Hematopoietic multipotent progenitor cell treated with erythropoietin and hydrocortisone succinate and interleukin-3 and kit ligand, for 8 days (in vitro differentiated cells): ENCODE measurements around the gene G6PC1.
"Not testable (repeated sequence)": the region's sequence is repeated elsewhere in the genome, so short reads cannot be mapped to it uniquely, and the experiment has no call there.

Experiments used
- DNase-seq: peaks from one replicate; pipeline ENCODE4 v3.0.0-alpha.2; 2015

G6PC1 gene

DNA sequence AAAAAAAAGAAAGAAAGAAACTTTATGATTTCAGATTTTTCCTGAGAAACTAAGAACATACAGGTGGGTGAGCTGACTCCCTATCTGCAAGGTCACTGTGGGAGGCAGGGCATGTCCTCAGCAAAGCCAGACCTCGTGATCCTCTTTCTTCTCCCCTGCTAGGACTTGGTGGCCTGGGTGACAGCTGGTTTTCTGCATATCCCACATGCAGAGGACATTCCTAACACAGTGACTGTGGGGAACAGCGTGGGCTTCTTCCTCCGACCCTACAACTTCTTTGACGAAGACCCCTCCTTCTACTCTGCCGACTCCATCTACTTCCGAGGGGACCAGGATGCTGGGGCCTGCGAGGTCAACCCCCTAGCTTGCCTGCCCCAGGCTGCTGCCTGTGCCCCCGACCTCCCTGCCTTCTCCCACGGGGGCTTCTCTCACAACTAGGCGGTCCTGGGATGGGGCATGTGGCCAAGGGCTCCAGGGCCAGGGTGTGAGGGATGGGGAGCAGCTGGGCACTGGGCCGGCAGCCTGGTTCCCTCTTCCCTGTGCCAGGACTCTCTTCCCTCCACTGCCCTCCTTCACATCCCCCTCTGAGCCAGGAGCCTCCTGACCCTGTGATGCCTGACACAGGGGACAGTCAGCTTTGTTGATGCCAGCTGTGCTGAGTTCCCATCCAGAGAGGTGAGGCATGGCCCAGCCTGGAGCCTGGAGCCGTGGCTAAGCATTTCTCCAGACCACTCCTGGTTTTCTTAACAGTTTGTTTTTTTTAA is 26.5 kb upstream of the G6PC1 start:
- not testable (repeated sequence) for DNase-seq

DNA sequence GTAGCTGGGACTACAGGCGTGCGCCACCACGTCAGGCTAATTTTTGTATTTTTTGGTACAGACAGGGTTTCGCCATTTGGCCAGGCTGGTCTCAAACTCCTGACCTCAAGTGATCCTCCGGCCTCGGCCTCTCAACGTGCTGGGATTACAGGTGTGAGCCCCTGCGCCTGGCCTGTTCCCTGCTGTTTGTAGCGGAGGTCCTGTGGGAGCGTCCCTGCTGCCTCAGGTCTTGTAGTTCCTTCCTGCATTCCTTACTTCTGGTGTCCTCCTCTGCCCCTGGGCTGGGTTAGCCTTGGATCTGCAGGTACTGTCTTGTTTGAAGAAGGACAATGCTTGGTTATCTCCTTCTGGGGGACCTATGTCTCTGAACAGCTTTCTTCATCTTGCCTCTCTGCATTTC is 23.6 kb upstream of the G6PC1 start:
- no peak for DNase-seq

DNA sequence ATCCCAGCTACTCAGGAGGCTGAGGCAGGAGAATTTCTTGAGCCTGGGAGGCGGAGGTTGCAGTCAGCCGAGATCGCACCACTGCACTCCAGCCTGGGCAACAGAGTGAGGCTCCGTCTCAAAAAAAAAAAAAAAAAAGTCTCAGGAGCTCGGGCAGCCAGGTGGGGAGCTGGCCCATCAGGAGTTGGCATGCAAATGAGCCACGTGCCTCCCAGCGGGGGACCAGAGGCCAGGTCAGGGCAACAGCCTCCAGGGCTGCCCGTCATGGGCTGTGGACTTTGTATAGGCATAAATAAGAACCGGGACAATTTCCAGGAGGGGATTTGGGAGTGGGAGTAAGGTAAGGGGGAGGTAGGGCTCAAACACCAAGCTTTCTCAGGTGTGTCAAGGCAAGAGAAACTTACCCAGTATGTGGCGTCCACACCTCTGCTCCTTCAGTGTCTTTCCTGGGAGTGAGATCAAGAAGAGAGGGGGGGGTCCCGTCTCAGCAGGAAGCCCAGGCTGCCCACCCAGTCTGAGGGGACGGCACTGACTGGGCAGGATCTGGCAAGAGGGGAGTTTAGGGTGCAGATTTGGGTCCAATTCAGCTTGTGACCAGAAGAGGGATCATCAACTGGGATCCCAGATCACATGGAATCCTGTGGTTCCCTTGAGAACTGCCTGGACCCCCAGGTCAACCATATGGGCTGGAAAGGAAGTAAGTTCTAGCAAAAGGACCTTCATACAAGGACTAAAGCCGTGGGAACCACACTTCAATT is 22.3 kb upstream of the G6PC1 start:
- no peak for DNase-seq

DNA sequence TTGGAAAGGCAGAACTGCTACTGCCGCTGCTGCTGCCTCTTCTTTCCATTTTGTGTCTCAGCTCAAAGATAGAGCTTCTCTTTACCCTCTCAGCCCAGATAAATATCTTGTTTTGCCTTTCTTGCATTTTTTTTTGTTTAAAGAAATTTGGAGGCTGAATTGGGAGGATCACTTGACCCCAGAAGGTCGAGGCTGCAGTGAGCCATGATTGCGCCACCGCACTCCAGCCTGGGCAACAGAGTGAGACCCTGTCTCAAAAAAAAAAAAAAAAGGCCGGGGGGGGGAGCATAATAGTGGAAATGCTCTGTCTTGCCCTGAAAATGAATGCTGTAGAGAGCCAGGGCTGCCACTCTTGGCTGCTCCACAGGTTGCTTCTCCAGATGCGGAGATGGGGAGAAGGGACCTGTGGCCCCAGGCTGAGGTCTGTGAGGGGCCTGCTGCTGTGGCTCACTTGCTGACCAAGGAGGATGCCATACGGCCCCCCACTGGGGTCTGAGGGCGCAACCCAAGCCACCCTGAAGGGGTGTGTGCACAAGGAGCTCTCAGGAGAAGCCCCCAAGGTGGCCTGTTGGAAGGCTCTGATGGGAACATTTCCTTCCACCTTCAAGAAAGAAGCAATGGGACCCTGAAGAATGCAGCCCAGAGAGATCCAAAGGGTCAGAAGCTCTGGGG is 21.5 kb upstream of the G6PC1 start:
- DNase-seq: no peak

DNA sequence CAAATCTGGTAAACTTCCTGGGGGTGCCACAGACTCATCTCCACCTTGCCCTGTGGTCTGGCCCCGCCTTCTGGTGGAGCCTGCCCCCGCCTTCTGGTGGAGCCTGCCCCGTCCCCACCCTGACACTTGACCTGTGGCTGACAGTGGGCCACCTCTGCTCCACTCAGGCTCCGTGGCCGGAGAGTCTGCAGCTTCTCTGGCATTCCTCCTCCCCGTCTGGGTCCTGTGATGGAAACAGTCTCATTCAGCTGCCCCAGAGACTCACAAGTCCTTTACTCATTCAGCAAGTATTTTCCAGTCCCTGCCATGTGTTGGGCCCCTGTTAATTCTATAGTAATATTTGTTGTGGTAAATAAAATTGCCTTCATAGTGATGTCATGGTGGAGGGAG is 21.0 kb upstream of the G6PC1 start:
- no peak for DNase-seq

DNA sequence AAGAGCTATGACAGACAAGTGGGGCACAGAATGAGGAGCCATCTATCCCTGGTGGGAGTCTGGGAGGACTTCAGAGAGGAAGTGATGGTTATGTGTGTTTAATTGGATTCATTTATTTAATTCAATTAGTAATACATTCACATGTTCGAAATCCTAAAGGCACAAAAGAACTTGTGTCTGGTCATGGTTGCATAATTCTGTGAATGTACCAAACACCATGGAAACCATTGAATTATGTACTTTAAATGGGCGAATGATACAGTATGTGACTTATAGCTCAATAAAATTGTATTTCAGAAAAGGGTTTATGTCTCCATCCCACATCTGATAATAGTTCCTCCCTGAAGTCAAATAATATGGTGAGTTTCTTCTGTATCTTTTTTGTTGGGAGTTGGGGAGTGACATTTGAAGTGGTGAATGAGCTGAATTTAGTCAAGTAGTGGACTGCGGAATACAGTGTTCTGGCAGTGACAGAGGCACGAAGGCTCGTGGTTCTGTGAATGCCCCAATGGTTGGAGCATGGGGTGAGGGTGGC is 19.8 kb upstream of the G6PC1 start:
- no peak for DNase-seq

DNA sequence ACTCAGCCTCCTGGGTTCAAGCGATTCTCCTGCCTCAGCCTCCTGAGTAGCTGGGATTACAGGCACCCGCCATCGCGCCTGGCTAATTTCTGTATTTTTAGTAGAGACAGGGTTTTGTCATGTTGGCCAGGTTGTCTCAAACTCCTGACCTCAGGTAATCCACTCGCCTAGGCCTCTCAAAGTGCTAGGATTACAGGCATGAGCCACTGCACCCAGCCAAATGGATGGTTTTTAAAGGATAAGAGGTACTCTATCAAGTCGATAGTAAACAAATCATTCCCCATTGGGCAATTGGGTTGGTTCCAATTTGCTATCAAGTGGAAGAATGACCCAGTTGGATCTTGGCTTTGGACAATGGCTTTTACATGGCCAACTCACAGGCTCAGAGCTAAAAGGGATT is 18.9 kb upstream of the G6PC1 start:
- not testable (repeated sequence) for DNase-seq

DNA sequence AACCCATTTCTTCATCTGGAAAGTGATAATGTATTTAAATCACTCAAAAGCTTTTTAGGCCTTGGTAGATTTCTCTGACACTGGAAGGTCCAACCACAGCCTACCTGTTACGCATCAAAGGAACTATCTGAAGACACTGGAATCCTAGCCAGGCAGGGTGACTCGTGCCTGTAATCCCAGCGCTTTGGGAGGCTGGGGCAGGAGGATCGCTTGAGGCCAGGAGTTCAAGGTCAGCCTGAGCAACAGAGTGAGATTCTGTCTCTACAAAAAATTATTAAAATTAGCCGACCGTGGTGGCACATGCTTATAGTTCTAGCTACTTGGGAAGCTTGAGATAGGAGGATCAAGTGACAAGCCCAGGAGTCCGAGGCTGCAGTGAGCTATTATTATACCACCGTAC is 18.4 kb upstream of the G6PC1 start:
- no peak for DNase-seq

DNA sequence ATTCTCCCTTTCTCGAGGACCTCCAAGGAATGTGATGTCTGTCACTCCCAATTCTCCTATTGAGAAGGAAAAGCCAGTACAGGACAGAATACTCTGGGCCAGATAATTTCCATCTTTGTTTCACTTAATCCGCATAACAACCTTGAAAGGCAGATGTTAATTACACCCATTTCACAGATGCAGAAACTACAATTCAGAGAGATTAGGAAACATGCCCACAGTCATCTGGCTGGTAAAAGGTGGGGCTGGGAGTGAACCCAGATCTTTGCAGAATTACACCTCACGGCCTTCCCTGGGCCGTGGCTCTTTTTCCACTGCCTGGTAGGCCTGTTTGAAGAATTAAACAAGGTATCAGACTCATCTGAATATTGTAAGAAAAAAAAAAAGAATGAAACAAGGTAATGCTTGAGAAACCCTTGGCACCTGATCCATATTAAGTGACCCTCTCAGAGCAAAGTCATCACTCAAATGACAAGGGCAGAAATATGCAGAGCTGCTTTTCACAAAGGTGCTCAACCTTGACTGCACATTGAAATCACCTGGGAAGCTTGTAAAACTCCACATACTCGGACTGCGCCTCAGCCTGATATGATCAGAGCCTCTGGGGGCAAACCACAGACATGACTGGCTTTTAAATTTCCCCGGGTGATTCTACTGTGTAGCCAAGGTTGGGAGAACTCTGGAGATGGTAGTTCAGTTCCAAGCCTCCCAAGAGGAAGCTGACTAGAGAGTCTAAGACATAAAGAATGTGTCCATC is 16.6 kb upstream of the G6PC1 start:
- no peak for DNase-seq

DNA sequence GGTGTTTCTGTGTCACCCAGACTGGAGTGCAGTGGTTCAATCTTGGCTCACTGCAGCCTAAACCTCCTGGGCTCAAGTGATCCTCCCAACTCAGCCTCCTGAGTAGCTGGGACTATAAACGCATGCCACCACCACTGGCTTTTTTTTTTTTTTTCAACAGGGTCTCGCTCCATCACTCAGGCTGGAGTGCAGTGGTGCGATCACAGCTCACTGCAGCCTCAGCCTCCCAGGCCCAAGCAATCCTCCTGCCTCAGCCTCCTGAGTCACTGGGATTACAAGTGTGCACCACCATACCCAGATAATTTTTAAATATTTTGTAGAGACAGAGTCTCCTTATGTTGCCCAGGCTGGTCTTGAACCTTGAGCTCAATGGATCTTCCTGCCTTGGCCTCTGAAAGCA is 14.8 kb upstream of the G6PC1 start:
- not testable (repeated sequence) for DNase-seq

DNA sequence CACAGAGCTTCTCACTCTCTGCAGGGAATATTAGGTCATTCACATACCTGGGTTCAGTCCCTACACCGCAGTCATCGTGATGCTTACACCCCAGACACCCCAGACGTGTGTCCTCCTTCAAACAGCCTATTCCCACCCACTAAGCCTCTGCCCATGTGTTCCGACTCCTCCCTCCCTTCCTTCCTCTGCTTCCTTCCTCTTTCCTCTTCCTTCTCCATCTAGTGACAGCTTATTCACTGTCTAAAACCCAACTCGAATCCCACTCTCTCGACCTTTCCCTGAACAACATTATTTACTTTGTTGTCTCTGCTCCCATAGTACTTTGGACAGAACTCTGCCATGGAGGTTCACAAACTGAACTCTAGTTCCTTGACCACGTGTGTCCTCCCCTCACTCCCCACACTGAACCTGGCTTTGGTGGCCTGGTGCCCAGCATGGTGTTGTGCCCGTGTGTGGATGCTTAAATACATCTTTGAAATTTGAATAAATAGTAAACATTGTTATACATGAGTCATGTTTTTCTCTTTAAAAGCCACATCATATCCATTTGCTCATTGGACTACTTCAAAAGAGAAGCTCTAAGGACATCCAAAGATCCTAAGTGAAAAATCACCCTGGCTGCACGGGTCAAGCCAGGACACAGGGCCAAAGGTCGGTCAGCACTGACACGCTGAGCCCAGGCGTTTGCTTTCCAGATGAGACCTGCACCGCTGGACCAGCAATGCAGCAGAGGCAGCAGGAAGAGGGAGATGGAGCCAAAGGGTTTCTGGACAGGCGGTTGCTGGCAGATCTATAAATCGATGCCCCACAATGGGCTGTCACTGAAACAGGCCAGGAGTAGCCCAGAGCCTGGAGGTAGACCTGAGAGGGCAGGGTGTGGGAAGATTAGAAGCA is 14.1 kb upstream of the G6PC1 start:
- DNase-seq: no peak

DNA sequence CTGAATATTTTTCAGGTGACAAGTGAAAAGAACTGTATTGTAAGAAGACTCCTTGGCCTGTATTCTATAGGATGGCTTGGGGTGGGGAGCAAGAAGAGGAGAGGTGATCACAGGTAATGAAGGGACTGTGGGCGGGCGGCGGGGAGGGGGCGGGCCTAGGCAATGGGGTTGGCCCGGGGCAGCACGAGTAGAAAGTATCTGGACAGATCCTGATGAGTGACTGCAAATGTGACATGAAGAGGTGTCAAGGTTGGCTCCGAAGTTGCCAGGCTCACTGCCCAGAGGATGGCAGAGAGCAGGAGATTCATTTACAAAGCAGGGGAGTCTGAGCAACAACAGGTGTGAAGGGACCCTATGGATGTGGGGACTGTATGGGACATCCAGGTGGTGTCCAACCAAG is 10.8 kb upstream of the G6PC1 start:
- DNase-seq: no peak

DNA sequence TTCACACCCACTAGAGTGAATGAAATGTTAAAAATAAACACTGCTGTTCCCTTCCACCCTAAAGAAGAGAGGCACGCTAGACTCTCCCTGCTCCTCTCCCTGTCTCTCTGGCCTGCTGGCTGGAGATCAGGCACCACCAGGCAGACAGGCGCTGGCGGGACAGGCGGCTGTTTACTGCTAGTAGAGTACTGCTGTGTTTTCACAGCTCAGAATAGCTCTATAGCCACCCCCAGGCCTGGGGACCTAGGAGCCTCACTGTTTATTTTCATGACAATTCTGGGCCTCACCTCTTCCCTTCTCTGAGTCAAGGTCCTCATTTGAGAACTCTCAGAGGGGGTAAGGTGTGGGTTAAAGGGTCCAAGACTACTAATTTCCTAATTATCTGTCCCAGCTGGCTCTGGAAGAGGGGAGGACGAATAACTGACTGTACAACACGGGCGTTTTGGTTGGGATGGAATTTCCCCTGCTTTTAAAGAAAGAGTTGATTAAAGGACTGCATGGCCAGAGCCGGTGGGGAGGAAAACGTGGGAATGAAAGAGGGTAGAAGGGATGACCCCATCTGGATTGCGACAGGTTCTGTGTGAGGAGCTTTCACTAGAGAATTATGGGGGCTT is 9.0 kb upstream of the G6PC1 start:
- DNase-seq: no peak

DNA sequence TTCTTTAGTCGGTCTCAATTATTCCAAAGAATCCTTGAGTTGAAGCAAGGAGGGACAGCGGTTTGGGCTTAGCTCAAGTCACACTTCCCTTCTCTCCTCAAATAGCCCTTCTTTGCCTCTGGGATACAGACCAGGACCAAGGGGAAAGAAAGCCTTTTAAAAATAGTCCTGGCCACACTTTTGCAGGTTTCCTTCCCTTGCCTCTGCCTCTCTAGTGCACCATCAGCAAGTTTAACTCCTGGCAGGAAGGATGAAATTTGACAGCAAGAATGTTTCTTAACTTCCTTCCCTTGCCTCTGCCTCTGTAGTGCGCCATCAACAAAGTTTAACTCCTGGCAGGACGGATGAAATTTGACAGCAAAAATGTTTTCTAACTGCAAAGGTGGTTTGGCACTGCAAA is 7.2 kb upstream of the G6PC1 start:
- no peak for DNase-seq

DNA sequence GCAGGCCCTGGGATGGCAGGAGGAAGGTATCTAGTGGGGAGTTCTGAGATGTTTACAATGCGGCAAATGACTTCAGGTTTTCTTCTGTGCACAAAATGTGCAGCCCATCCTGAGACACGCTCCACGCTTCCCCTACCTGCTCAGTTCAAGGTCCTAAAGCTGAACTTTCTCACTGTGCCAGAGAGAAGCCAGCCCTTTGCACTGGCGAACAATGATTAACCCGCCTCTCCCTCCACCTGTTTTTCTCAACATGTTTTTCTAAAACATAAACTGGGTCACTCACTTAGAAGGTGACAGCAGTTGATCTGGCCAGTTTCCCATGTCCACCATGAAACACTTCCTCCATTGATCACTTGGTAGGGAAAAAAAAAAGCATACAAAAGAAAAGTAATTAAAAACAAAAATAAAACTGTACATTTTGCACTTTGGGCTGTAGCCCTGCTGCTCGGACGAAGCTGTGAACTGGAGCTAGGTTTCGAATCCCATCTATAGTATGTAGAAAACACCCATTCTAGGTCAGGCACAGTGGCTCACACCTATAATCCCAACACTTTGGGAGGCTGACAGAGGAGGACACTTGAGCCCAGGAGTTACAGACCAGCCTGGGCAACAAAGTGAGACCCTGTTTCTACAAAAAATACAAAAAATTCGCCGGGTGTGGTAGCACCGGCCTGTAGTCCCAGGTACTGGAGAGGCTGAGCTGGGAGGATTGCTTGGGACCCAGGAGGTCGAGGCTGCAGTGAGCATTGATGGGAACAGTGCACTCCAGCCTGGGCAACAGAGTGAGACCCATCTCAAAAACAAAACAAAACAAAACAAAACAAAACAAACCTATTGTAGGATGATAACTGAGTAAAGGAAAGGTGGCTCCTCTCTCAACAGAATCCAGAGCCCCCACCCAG is 6.1 kb upstream of the G6PC1 start:
- DNase-seq: no peak

DNA sequence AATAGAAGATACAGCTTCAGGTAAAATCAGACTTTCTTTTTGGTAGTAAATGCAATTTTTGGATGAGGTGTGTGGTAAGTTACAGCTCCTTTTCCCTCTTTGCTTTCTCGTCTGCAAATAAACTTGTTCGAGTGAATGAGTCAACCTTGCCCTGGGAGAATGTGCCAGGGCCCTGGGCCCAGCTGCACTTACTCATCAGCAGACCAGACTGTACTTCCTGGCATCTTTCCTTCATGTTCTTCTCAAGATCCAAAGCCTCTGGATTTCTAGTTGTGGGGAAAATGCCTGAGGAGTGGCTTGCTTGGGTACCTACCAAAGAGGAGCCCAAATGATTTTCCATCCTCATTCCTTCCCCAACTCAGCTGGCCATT is 5.4 kb upstream of the G6PC1 start:
- no peak for DNase-seq

DNA sequence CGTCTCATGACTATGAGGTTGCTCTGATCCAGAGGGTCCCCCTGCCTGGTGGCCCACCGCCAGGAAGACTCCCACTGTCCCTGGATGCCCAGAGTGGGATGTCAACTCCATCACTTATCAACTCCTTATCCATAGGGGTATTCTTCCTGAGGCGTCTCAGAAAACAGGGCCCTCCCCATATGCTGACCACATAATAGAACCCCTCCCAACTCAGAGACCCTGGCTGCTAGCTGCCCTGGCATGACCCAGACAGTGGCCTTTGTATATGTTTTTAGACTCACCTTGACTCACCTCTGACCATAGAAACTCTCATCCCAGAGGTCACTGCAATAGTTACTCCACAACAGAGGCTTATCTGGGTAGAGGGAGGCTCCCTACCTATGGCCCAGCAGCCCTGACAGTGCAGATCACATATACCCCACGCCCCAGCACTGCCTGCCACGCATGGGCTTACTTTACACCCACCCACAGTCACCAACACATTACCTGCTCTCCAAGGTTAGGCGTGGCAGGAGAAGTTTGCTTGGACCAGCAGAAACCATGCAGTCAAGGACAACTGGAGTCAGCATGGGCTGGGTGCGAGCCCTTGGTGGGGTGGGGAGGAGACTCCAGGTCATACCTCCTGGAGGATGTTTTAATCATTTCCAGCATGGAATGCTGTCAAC is 2.3 kb upstream of the G6PC1 start:
- DNase-seq: no peak

DNA sequence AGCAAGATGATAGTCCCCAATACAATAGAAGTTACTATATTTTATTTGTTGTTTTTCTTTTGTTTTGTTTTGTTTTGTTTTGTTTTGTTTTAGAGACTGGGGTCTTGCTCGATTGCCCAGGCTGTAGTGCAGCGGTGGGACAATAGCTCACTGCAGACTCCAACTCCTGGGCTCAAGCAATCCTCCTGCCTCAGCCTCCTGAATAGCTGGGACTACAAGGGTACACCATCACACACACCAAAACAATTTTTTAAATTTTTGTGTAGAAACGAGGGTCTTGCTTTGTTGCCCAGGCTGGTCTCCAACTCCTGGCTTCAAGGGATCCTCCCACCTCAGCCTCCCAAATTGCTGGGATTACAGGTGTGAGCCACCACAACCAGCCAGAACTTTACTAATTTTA is 618 bp upstream of the G6PC1 start:
- DNase-seq: not testable (repeated sequence)

DNA sequence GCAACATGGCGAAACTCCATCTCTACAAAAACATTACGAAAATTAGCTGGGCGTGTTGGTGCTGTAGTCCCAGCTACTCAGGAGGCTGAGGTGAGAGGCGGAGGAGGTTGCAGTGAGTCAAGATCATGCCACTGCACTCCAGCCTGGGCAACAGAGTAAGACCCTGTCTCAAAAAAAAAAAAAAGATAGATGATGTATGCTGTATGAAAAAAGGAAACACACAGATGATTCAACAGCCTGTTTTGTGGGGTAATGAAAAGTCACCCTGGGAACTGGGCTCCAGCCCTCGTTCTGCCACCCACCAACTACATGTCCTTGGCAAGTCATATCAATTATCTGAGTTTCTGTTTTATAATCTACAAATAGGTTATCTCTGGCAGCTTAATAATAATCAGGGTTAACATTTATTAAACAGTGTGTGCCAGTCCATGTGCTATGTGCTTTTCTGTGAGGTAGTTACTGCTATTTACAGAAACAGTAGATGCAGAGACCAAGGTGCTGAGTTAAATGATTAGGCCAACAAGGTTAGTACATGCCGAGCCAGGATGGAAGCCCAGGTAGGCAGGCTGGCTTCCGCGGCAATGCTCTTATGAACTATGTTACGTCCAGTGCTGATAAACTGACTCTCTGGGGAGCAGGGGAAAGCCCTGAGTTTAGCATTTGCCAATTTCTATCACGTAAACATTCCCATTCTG is 1.1 kb downstream of the G6PC1 start:
- no peak for DNase-seq
